Neural cell (in vitro differentiated cells): ENCODE measurements around the gene OR51D1. TPM values are rescaled to one million over a fixed set of nuclear protein-coding genes. Genes with fewer than 3 reads are reported as not detected.

Experiments
- H2AFZ ChIP-seq: fragments of 200-600, 300-800 bp; sonication (generic), shearing (Covaris generic); 2 replicates; pipeline ENCODE4 v1.6.0; 2014; ENCODE audit warnings: low read depth, mild to moderate bottlenecking, antibody characterized with exemption, low read length, moderate library complexity
- H3F3A ChIP-seq: fragments of 200-600 bp; shearing (Covaris generic); 2 replicates; pipeline ENCODE4 v1.6.1; 2016; ENCODE audit warnings: mild to moderate bottlenecking, moderate library complexity, mixed read lengths, antibody characterized with exemption, low read length; ENCODE audit not compliant: insufficient read depth, poor library complexity, severe bottlenecking
- H3K27ac ChIP-seq: fragments of 200-600, 300-800 bp; sonication (generic), shearing (Covaris generic); 2 replicates; pipeline ENCODE4 v1.5.1; 2014; ENCODE audit warnings: mild to moderate bottlenecking, low read length, moderate library complexity
- H3K27me3 ChIP-seq: fragments of 300-800, 200-600 bp; sonication (generic), shearing (Covaris generic); 2 replicates; pipeline ENCODE4 v1.6.0; 2014; ENCODE audit warnings: mild to moderate bottlenecking, low read depth, low read length, moderate library complexity; ENCODE audit not compliant: insufficient read depth
- H3K36me3 ChIP-seq: fragments of 300-800, 200-600 bp; sonication (generic), shearing (Covaris generic); 2 replicates; pipeline ENCODE4 v1.5.1; 2014; ENCODE audit warnings: mild to moderate bottlenecking, antibody characterized with exemption, low read length, moderate library complexity; ENCODE audit not compliant: insufficient read depth
- H3K4me2 ChIP-seq: fragments of 300-800, 200-600 bp; sonication (generic), shearing (Covaris generic); 2 replicates; pipeline ENCODE4 v1.6.0; 2014; ENCODE audit warnings: mild to moderate bottlenecking, low read length
- H3K4me3 ChIP-seq: fragments of 300-800, 200-600 bp; sonication (generic), shearing (Covaris generic); 2 replicates; pipeline ENCODE4 v1.5.1; 2014; ENCODE audit warnings: mild to moderate bottlenecking, low read length, moderate library complexity
- H3K79me2 ChIP-seq: fragments of 200-600 bp; shearing (Covaris generic); replicated peaks from 2 replicates; pipeline ENCODE4 v1.6.0; 2014; ENCODE audit warnings: mild to moderate bottlenecking, low read length, moderate library complexity; ENCODE audit not compliant: insufficient read depth
- H3K9ac ChIP-seq: fragments of 300-800, 200-600 bp; sonication (generic), shearing (Covaris generic); 2 replicates; pipeline ENCODE4 v1.6.1; 2016; ENCODE audit warnings: mild to moderate bottlenecking, low read length, mixed read lengths
- H3K9me2 ChIP-seq: fragments of 200-600 bp; shearing (Covaris generic); 2 replicates; pipeline ENCODE4 v1.6.1; 2016; ENCODE audit warnings: mild to moderate bottlenecking, low read length, mixed read lengths; ENCODE audit not compliant: insufficient read depth
- H3K9me3 ChIP-seq: fragments of 200-600, 300-800 bp; sonication (generic), shearing (Covaris generic); 2 replicates; pipeline ENCODE4 v1.6.1; 2016; ENCODE audit warnings: mild to moderate bottlenecking, mixed run types, low read length, moderate library complexity, mixed read lengths
- H4K20me1 ChIP-seq: fragments of 200-600 bp; shearing (Covaris generic); 2 replicates; pipeline ENCODE4 v1.6.1; 2016; ENCODE audit warnings: mild to moderate bottlenecking, mixed run types; ENCODE audit not compliant: insufficient read depth
- CTCF ChIP-seq: fragments of 450-650 bp; IDR thresholded peaks from 2 replicates; pipeline ENCODE4 v1.5.1; 2014; ENCODE audit warnings: antibody characterized with exemption, mild to moderate bottlenecking, moderate library complexity; ENCODE audit not compliant: poor library complexity, severe bottlenecking
- EP300 ChIP-seq: fragments of 450-650 bp; conservative IDR thresholded peaks from 2 replicates; pipeline ENCODE4 v1.6.1; 2014; ENCODE audit warnings: antibody characterized with exemption, mild to moderate bottlenecking, moderate library complexity; ENCODE audit not compliant: poor library complexity, severe bottlenecking
- EZH2 ChIP-seq: fragments of 200-600, 300-800 bp; shearing (Covaris generic), sonication (generic); IDR thresholded peaks from 2 replicates; pipeline ENCODE4 v1.6.1; 2014; ENCODE audit warnings: antibody characterized with exemption, low read length, borderline replicate concordance, mild to moderate bottlenecking; ENCODE audit not compliant: insufficient read depth, poor library complexity, severe bottlenecking
- MXI1 ChIP-seq: fragments of 450-650 bp; conservative IDR thresholded peaks from 2 replicates; pipeline ENCODE4 v1.6.1; 2014; ENCODE audit warnings: antibody characterized with exemption, mild to moderate bottlenecking; ENCODE audit not compliant: poor library complexity, severe bottlenecking
- POLR2AphosphoS5 ChIP-seq: IDR thresholded peaks from 2 replicates; pipeline ENCODE4 v1.6.1; 2012
- RAD21 ChIP-seq: fragments of 450-650 bp; conservative IDR thresholded peaks from 2 replicates; pipeline ENCODE4 v1.6.1; 2014; ENCODE audit warnings: antibody characterized with exemption, mild to moderate bottlenecking, moderate library complexity
- REST ChIP-seq: IDR thresholded peaks from 2 replicates; pipeline ENCODE4 v1.6.1; 2012; ENCODE audit warnings: borderline replicate concordance
- SMC3 ChIP-seq: fragments of 450-650 bp; conservative IDR thresholded peaks from 2 replicates; pipeline ENCODE4 v1.6.1; 2014; ENCODE audit warnings: antibody characterized with exemption, mild to moderate bottlenecking, moderate library complexity; ENCODE audit not compliant: poor library complexity
- TAF1 ChIP-seq: IDR thresholded peaks from 2 replicates; pipeline ENCODE4 v1.6.1; 2012; ENCODE audit warnings: low read depth
- polyA plus RNA-seq: library from polyadenylated mRNA; depleted of rRNA; stranded (reverse); fragments of >200 nt; gene quantifications from 2 replicates; pipeline ENCODE4 v1.2.3, GENCODE V29; 2014

The OR51D1 gene
- polyA plus RNA-seq, 1 donor from 2014 or later: not detected

GRCh38 chr11:4664183-4664582 is 26.9 kb downstream of the OR51D1 start:
- no peaks in the 10 kb centered on the region for H3K9me3 ChIP-seq
- no peaks in the 10 kb centered on the region for H3K36me3 ChIP-seq
- no peaks in the 10 kb centered on the region for H3K9me2 ChIP-seq
- H4K20me1 ChIP-seq: no peaks in the 10 kb centered on the region
- no peak overlapping the region for H3K4me2 ChIP-seq
- H3K79me2 ChIP-seq: no peaks in the 10 kb centered on the region
- TF ChIP-seq TAF1 (no peak), EP300 (no peak), MXI1 (no peak)
- no peak overlapping the region for H3K9ac ChIP-seq
- no peak overlapping the region for H3K27ac ChIP-seq
- no peak overlapping the region for H2AFZ ChIP-seq
- H3K27me3 ChIP-seq: no peaks in the 10 kb centered on the region
- H3K4me3 ChIP-seq: no peak overlapping the region
- no peaks in the 10 kb centered on the region for H3F3A ChIP-seq

GRCh38 chr11:4664786-4665185 is 27.5 kb downstream of the OR51D1 start:
- Histone ChIP-seq H3K4me2 (no peak overlapping the region), H2AFZ (no peak overlapping the region)
- no peak for TF ChIP-seq SMC3
- TF ChIP-seq EP300: no peak
- TF ChIP-seq REST: no peak

GRCh38 chr11:4665424-4665823 is 28.1 kb downstream of the OR51D1 start:
- no peak overlapping the region for H3K4me3 ChIP-seq
- H3K9me2 ChIP-seq: no peaks in the 10 kb centered on the region
- TF ChIP-seq RAD21 (no peak), REST (no peak), POLR2AphosphoS5 (no peak), EP300 (no peak), TAF1 (no peak), SMC3 (no peak), MXI1 (no peak), EZH2 (no peak), CTCF (no peak)
- no peak overlapping the region for H3K27ac ChIP-seq
- no peaks in the 10 kb centered on the region for H3F3A ChIP-seq
- no peaks in the 10 kb centered on the region for H4K20me1 ChIP-seq
- no peaks in the 10 kb centered on the region for H3K9me3 ChIP-seq
- H3K79me2 ChIP-seq: no peaks in the 10 kb centered on the region
- H3K27me3 ChIP-seq: no peaks in the 10 kb centered on the region
- no peak overlapping the region for H2AFZ ChIP-seq
- H3K9ac ChIP-seq: no peak overlapping the region
- H3K36me3 ChIP-seq: no peaks in the 10 kb centered on the region
- H3K4me2 ChIP-seq: no peak overlapping the region

More at GRCh38 chr11:4664786-4665185, 27.5 kb downstream of the OR51D1 start:
- H3K27me3 ChIP-seq: no peaks in the 10 kb centered on the region
- no peak overlapping the region for H3K4me3 ChIP-seq
- no peaks in the 10 kb centered on the region for H3K9me2 ChIP-seq
- no peak overlapping the region for H3K27ac ChIP-seq
- no peaks in the 10 kb centered on the region for H3K36me3 ChIP-seq
- H3K79me2 ChIP-seq: no peaks in the 10 kb centered on the region
- no peak overlapping the region for H3K9ac ChIP-seq
- no peaks in the 10 kb centered on the region for H3F3A ChIP-seq
- no peaks in the 10 kb centered on the region for H4K20me1 ChIP-seq
- H3K9me3 ChIP-seq: no peaks in the 10 kb centered on the region
